Testis (tissue), 3 donors: ENCODE results near the gene RNF207. TPM values are rescaled to one million over a fixed set of nuclear protein-coding genes. Genes with fewer than 3 reads are reported as not detected.

Experiments
- DNase-seq: peaks from one replicate; pipeline ENCODE4 v3.0.0-alpha.2; 2019
- H3K27ac ChIP-seq, 2 donors: fragments of 200-600 bp; sonication (generic); one replicate each; pipeline ENCODE4 v1.5.1; 2019
- H3K27me3 ChIP-seq: fragments of 200-600 bp; sonication (generic); one replicate; pipeline ENCODE4 v1.5.1; 2019
- H3K36me3 ChIP-seq: fragments of 200-600 bp; sonication (generic); one replicate; pipeline ENCODE4 v1.5.1; 2017; ENCODE audit warnings: low read depth; ENCODE audit errors: missing control alignments
- H3K4me1 ChIP-seq: fragments of 200-600 bp; sonication (generic); one replicate; pipeline ENCODE4 v1.5.1; 2019
- H3K4me3 ChIP-seq, 2 donors: fragments of 200-600 bp; sonication (generic); one replicate each; pipeline ENCODE4 v1.5.1; 2017 to 2019
- H3K9me3 ChIP-seq: fragments of 200-600 bp; sonication (generic); one replicate; pipeline ENCODE4 v1.5.1; 2017
- POLR2A ChIP-seq: fragments of 450-650 bp; IDR thresholded peaks from one replicate; pipeline ENCODE4 v1.6.1; 2017; ENCODE audit warnings: antibody characterized with exemption, mild to moderate bottlenecking, moderate library complexity
- WGBS, 2 donors: methylation state at CpG; one replicate each; pipeline ENCODE4 v1.1.5; 2018; 5-methylcytosine and 5-hydroxymethylcytosine counted together
- intact Hi-C: fragments of 100-400 bp; cut with DNase I; formaldehyde crosslinking; loops from one replicate; pipeline ENCODE4 v1.15.1; 2023; ENCODE audit warnings: low total_unique reads
- polyA plus RNA-seq: library from polyadenylated mRNA; stranded (reverse); fragments of 350-450 nt; fragmentation: Illumina TruSeq; extraction: RNeasy Lipid Tissue Mini Kit (QIAGEN cat#74804); gene quantifications from one replicate; pipeline ENCODE4 v1.2.3, GENCODE V29; 2014; ENCODE audit warnings: low read depth, low replicate concordance; ENCODE audit not compliant: insufficient read depth
- total RNA-seq, 2 donors: library from RNA; depleted of rRNA; stranded (reverse); fragments of >200 nt; gene quantifications; one replicate each; pipeline ENCODE4 v1.2.3, GENCODE V29; 2016
- TF ChIP-seq, protein P1 (sequence below), 3 experiments: fragments of 450-650 bp in 2 of 3; fragments of 200-600 bp in 1 of 3; sonication (generic) in 1 of 3; IDR thresholded peaks; one replicate each; pipeline ENCODE4 v1.5.1; 2016 to 2019; ENCODE audit warnings: antibody characterized with exemption in 3 of 3, mild to moderate bottlenecking in 2 of 3, moderate library complexity in 1 of 3

Gene RNF207
- total and polyA plus RNA-seq, 3 donors from 2014 or later, result 4.8 to 20.1 (median 13.2) TPM

DNA sequence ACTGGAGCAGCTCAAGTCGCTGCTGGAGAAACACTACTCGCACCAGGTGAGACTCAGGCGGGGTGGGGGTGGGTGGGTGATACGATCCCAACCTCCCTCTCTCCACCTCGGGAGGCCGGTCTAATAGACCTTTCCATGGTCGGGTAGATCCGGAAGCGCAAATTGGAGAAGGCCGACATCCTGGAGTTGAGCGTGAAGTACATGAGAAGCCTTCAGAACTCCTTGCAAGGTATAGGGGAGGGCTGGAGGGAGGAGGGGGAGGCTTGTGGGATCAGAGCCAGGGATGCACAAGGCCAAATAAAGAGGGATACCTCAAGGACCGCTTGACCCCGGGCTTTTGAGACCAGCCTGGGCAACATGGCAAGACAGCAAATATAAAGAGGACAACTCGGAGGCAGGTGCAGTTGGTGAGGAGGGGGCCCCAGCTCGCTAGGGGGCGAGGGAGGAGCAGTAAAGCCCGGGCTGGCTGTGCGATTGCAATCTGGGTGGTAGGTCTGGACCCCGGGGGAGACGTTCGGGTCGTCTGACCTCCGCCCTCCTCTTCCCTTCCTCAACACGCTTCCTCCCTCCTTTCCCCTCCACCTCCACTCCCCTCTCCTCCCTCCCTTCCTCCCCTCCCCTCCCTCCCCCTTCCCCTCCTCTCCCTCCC is 38.6 kb downstream of the RNF207 start:
- peaks cover 3% of the 10 kb centered on the region for H3K4me1 ChIP-seq
- no peaks in the 10 kb centered on the region for H3K27me3 ChIP-seq
- H3K4me3 ChIP-seq, result no peak overlapping the region
- intact Hi-C loops, result loop anchor here (5.0 to 10.0 kb wide), 3 partner anchors 98 to 190 kb away; no protein-coding TSS in a partner anchor
- H3K9me3 ChIP-seq, result no peaks in the 10 kb centered on the region
- 5 to 6% methylated on average over 24 of the region's 24 CpGs for WGBS, 2 donors
- TF ChIP-seq, protein P1, sequence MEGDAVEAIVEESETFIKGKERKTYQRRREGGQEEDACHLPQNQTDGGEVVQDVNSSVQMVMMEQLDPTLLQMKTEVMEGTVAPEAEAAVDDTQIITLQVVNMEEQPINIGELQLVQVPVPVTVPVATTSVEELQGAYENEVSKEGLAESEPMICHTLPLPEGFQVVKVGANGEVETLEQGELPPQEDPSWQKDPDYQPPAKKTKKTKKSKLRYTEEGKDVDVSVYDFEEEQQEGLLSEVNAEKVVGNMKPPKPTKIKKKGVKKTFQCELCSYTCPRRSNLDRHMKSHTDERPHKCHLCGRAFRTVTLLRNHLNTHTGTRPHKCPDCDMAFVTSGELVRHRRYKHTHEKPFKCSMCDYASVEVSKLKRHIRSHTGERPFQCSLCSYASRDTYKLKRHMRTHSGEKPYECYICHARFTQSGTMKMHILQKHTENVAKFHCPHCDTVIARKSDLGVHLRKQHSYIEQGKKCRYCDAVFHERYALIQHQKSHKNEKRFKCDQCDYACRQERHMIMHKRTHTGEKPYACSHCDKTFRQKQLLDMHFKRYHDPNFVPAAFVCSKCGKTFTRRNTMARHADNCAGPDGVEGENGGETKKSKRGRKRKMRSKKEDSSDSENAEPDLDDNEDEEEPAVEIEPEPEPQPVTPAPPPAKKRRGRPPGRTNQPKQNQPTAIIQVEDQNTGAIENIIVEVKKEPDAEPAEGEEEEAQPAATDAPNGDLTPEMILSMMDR (IDR thresholded peaks at IDR 0.05), result no peak
- no peak for TF ChIP-seq POLR2A
- DNase-seq, result no peak
- no peaks in the 10 kb centered on the region for H3K36me3 ChIP-seq
- H3K27ac ChIP-seq, result no peak overlapping the region

DNA sequence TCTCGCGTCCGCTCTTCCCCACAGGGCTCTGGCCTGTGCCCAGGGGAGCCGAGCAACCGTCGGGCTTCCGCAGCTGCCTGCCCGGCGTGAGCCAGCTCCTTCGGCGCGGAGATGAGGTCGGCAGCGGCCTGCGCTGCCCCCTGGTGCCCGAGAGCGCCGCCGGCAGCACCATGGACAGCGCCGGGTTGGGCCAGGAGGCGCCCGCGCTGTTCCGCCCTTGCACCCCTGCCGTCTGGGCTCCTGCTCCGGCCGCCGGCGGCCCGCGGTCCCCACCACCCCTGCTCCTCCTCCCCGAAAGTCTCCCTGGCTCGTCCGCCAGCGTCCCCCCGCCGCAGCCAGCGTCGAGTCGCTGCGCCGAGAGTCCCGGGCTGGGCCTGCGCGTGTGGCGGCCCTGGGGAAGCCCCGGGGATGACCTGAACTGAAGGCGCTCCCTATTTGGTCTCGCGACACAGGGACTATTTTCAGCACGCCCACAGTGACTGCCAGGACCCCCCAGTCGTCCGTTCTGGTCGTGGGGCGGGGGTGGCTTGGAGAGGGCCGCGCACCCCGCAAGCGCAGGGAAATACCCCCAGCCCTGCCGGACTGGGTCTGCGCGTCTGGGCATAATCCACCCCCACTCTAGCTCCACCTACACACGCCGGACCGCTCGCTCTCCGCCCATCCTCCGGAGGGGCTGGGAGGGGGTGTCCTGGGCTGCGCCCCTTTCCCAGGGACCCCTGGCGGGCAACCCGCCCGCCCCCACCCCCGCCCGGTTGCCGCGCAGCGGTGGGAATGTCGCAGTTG is 39.4 kb downstream of the RNF207 start:
- no peaks in the 10 kb centered on the region for H3K36me3 ChIP-seq
- H3K27me3 ChIP-seq, result no peaks in the 10 kb centered on the region
- intact Hi-C loops, result loop anchor here (5.0 to 10.0 kb wide), 3 partner anchors 97 to 190 kb away; no protein-coding TSS in a partner anchor
- H3K9me3 ChIP-seq, result no peaks in the 10 kb centered on the region
- H3K4me1 ChIP-seq, result peaks cover 3% of the 10 kb centered on the region
- peak; percentile 79 for DNase-seq
- TF ChIP-seq POLR2A, result no peak
- TF ChIP-seq, protein P1 (IDR thresholded peaks at IDR 0.05), result peak; percentile 76 to 89 (median 79)
- peak overlapping the region in 1 of 2 donors; percentile 17 for H3K4me3 ChIP-seq
- 0 to 1% methylated on average over 6 to 59 of the region's 79 CpGs for WGBS, 2 donors
- H3K27ac ChIP-seq, result no peak overlapping the region

DNA sequence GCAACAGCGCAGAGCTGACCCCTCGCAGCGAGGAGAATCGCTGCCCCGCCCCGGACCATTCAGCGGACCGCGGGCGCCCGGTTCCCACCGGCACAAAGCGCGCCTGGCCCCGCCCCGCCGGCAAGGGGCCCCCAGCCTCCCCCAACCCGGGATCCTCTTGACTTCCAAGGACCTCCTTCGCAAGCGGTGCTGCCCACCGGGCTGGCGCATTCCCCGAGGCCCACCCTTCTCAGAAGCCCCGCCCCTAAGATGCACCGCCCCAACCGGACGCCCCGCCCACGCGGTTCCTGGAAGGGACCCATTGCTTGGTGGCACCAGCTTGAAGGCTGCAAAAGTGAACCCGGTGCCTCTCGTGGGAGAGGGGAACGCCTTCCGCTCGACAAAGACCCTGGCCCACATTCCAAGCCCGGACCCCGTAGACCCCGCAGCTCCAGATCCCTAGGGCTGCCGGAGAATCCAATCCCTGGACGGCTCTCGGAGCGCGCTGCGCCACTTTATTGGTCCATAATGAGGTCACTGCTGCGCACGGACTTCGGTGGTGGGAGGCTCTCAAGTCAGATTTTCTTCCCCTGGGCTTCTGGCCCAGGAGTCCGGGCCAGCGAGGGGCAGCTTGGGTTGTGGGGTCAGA is 40.1 kb downstream of the RNF207 start:
- Histone ChIP-seq H3K4me1 (peaks cover 3% of the 10 kb centered on the region), H3K27ac (no peak overlapping the region), H3K27me3 (no peaks in the 10 kb centered on the region), H3K4me3 (peak overlapping the region in 1 of 2 donors; percentile 17), H3K9me3 (no peaks in the 10 kb centered on the region), H3K36me3 (no peaks in the 10 kb centered on the region)
- TF ChIP-seq POLR2A, result no peak
- TF ChIP-seq, protein P1 (IDR thresholded peaks at IDR 0.05), result no peak
- intact Hi-C loops, result loop anchor here (5.0 to 10.0 kb wide), 3 partner anchors 96 to 191 kb away; no protein-coding TSS in a partner anchor
- no peak for DNase-seq
- WGBS, 2 donors, result 0 to 4% methylated on average over 10 to 42 of the region's 49 CpGs

DNA sequence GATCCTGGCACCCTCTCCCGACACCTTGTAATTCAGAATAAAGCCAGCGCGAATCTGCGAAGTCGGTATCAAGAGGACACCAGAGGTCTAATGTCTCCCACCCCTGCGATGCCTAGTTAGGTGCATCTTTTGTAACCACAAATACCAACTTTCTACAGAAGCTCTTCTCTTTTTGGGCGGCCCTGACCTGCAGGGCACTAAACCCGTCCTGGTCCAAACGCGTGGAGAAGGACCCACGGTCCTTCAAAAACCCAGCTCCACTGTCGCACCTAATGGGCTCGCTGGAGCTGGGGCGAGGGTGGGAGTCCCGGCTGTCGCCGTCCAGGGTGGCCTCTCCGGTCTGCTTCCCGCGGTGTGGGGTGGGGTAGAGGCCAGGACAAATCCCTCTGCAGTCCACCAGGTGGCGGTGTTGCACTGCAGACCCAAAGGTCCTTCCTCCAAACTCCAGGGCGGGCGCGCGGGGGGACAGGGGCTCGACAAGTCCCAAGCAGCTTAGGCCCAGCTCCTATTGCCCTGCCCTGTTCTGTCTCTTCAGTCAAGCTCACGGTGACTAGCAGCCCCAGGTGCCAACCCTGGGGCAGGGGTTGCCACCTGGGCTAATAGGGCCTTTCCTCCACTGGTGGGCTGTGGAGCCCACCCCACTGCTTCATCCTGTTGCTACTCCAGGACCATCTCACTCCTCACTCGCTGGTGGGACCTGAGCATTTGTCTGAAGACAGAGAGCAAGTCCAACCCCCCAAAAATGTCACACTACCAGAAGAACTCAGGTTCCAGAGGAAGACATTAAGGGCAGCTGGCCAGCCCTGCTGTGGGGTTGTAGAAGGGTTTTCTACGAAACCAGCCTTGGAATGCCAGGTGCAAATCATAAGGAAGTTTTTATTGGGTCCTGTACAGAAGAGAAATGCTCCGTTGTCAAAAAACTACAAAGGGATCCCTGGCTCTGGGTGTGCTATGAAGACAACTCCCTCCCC is 40.9 kb downstream of the RNF207 start:
- no peak overlapping the region for H3K27ac ChIP-seq
- no peaks in the 10 kb centered on the region for H3K36me3 ChIP-seq
- intact Hi-C loops, result loop anchor here (5.0 to 10.0 kb wide), 3 partner anchors 96 to 192 kb away; no protein-coding TSS in a partner anchor
- H3K9me3 ChIP-seq, result no peaks in the 10 kb centered on the region
- WGBS, 2 donors, result 6 to 18% methylated on average over 8 to 24 of the region's 30 CpGs
- H3K4me3 ChIP-seq, result no peak overlapping the region
- peaks cover 3% of the 10 kb centered on the region for H3K4me1 ChIP-seq
- DNase-seq, result peak; percentile 87
- no peaks in the 10 kb centered on the region for H3K27me3 ChIP-seq
- TF ChIP-seq POLR2A, result no peak
- TF ChIP-seq, protein P1 (IDR thresholded peaks at IDR 0.05), result peak; percentile 97 to 99 (median 99)
